Frontal cortex (tissue), 4 donors: ENCODE measurements around the gene KIAA0040. TPM values are rescaled to one million over a fixed set of nuclear protein-coding genes. Genes with fewer than 3 reads are reported as not detected.
A peak's percentile ranks its signal among the peaks of the same experiment; 100 is the strongest.

Experiments used
- DNase-seq, 2 donors: peaks; one replicate each; pipeline ENCODE4 v3.0.0; 2012; ENCODE audit warnings: low spot score in 2 of 2
- FAIRE-seq: peaks from 2 replicates; lab custom pipeline; 2012; peaks lifted over from hg19 to GRCh38; lab: Jason Lieb, UNC
- total RNA-seq: library from RNA; depleted of rRNA; stranded (reverse); fragments of >200 nt; gene quantifications from one replicate; pipeline ENCODE4 v1.2.3, GENCODE V29; 2014
- donor health status: control.
- donor health status: control.
- donor health status: control.

Gene KIAA0040
- total RNA-seq, 1 donor from 2014 or later: 0.41 TPM

- FAIRE-seq: no peak
Observed at GRCh38 chr1:175148068-175148467, 44.5 kb downstream of the KIAA0040 start.

DNA sequence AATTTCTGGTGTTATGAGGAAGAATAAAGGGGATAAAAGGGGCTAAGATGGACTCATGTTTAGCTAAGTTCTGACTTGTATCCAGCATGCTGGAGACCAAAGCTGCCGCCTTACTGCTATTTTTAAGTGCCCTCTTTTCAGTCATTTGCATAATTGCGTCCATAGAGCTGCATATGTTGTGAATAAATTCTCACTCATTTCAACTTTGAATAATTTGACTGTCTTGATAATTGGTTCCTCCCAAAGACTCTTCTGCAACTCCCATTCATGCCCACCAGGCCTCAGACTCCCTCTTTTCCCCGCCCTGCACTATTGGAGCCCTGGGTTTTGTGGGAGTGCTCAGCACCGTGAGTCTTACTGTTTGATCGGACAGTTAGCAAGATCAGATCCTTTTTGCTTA is 45.0 kb downstream of the KIAA0040 start:
- no peak for DNase-seq
- no peak for FAIRE-seq

More at GRCh38 chr1:175148068-175148467, 44.5 kb downstream of the KIAA0040 start:
- DNase-seq: no peak

GRCh38 chr1:175146529-175147213 is 45.9 kb downstream of the KIAA0040 start:
- DNase-seq: peak in 1 of 2 donors; percentile 52

GRCh38 chr1:175145899-175146528 is 46.6 kb downstream of the KIAA0040 start:
- no peak for FAIRE-seq

More at GRCh38 chr1:175146529-175147213, 45.9 kb downstream of the KIAA0040 start:
- FAIRE-seq: no peak

GRCh38 chr1:175138579-175138978 is 54.0 kb downstream of the KIAA0040 start:
- FAIRE-seq: no peak
- DNase-seq: no peak

More at GRCh38 chr1:175145899-175146528, 46.6 kb downstream of the KIAA0040 start:
- no peak for DNase-seq

DNA sequence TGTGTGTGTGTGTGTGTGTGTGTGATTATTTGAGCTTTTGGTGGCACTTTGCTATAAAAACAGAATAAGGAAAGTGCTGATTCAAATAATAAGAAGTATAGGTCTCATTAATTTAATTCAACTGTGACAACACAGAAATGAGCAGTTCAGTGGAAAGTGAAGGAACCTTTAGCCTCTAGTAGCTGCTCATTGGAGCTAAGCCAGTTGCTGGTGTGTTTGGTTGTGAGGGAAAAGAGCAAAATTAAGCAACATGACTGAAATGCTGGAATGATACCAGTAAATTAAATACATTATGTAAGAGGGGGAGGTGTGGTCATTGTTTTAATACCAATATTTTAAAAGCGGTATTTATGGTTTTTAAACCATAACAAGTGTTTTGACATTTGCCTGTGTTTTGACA is 55.2 kb downstream of the KIAA0040 start:
- FAIRE-seq (no peak), DNase-seq (no peak)

DNA sequence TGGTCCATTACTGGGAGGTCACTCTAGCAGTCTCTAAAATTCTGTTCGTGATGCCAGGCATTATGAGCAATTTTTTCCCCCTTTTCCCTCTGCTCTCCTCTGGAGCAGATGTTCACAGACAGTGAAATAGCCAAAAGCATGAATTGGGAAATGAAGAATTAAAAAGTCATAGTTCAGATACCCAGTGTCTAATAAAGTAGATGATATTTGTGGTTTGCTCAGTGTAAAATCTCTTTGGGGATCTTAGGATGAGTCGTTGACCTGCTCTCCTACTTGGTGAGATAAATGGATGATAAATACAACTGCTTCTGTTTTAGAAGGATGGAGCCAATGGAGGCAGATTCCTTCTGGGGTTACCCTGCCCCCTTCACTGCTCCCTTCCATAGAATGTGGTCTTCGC is 56.3 kb downstream of the KIAA0040 start:
- DNase-seq: no peak
- no peak for FAIRE-seq

DNA sequence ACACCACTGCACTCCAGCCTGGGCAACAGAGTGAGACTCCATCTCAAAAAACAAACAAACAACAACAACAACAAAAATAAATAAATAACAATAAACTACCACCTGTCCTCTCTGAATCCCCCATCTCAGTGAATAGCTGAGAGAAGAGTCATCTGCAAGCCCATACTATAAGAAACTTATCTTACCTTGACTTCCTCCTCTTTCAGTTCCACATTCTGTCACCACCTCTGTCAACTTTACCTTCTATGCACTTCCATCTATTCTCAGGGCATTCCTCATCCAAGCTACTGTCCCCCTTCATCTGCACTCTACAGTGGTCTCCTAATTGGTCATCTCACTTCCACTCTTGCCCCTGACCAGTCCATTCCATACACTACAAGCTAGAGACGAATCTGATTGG is 58.1 kb downstream of the KIAA0040 start:
- no peak for DNase-seq
- FAIRE-seq: no peak

- no peak for FAIRE-seq
- DNase-seq: no peak
Observed at GRCh38 chr1:175133673-175134435, 58.7 kb downstream of the KIAA0040 start.

GRCh38 chr1:175132436-175132835 is 60.1 kb downstream of the KIAA0040 start:
- FAIRE-seq (no peak), DNase-seq (no peak)

DNA sequence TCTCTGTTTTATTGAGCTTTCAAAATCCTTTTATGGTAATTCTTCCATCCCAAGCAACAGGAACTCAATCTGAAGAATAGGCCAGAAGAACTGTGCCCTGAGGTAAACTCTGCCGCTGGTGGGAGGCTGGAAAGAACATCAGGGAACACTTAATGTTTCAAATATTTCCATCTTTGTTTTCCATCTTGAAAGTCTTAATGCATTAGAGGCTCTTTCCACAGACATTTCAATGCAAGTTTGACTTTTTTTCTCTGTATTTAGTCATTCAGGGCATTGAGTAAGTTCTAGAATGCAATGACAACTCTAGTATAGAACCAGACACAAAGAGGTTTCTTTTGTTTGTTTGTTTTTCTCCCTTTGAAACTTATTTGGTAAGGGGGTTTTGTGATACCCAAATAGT is 61.5 kb downstream of the KIAA0040 start:
- no peak for DNase-seq
- no peak for FAIRE-seq

DNA sequence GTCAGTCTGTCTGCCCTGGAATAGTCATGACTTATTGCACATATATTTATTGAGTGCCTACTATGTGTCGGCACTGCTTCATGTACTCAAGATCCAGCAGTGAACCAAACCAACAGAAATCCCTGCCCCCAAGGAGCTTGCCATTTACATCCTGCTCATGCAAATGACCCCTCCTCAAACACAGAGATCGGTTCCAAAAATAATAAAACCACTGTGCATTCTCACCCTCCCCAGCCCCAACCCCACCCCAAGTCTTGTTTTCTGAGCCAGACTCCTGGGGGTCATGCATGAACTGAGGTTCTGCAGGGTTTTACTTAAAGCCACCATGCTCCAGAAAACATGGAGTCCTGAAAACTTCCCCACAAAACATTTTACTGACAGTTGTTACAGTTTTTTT is 61.9 kb downstream of the KIAA0040 start:
- FAIRE-seq: no peak
- DNase-seq: no peak

GRCh38 chr1:175129997-175130648 is 62.5 kb downstream of the KIAA0040 start:
- FAIRE-seq: no peak
- peak in 1 of 2 donors; percentile 14 for DNase-seq

- DNase-seq (no peak), FAIRE-seq (no peak)
Observed at GRCh38 chr1:175129644-175129996, 63.0 kb downstream of the KIAA0040 start.

DNA sequence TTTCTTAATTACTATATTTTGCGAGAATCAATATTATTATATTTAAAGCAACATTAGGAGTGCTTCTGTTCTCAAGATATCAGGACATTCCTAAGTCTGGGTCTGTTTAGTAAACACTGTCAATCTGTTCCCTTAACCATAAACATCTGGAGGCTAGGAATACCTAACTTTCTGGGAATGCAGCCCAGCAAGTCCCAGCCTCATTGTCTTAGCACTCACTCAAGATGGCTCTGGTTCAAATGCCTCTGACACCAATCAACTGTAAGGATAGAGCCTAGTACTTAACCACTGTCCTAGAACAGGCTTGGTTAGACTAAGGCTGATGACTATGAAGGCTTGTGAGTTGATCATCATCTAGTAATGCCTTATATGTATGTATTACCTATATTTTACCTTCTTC is 63.4 kb downstream of the KIAA0040 start:
- FAIRE-seq (no peak), DNase-seq (no peak)

GRCh38 chr1:175128523-175128922 is 64.1 kb downstream of the KIAA0040 start:
- no peak for DNase-seq
- no peak for FAIRE-seq

DNA sequence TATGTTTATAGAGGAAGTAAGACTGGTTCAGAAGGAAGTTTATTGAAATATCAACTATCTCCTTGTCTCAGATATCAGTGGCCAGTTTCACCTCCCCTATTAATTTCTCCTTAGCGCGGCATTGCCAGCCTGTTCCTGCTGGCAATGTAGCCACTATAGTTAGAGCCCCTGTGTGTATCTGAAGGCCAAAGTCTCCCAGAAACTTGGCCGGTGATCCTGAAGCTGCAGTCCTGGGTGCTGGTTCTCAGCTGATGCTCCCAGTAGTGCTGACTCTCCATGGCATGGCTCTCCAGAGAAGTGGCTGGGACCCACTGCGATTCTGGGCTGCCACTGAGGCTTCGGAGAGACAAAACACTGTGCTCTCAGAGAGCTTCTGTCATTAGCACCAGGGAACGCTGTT is 65.0 kb downstream of the KIAA0040 start:
- no peak for DNase-seq
- no peak for FAIRE-seq

GRCh38 chr1:175126347-175126746 is 66.2 kb downstream of the KIAA0040 start:
- DNase-seq (no peak), FAIRE-seq (no peak)

GRCh38 chr1:175124861-175125260 is 67.7 kb downstream of the KIAA0040 start:
- DNase-seq (no peak), FAIRE-seq (no peak)

- FAIRE-seq (no peak), DNase-seq (no peak)
Observed at GRCh38 chr1:175120511-175120910, 72.1 kb downstream of the KIAA0040 start.
